H1 (cell line): ENCODE results near the gene PDE4D. TPM values are rescaled to one million over a fixed set of nuclear protein-coding genes. Genes with fewer than 3 reads are reported as not detected.

Experiments used
- CTCF ChIA-PET: fragments of 300-600 bp; sonication (Branson Sonifier 250); formaldehyde crosslinking; loops from one replicate; lab custom pipeline; 2021; ENCODE audit not compliant: partially characterized antibody; lab: Charles Lee
- POLR2A ChIA-PET: fragments of 300-600 bp; sonication (Branson Sonifier 250); formaldehyde crosslinking; loops from one replicate; lab custom pipeline; 2021; ENCODE audit warnings: inconsistent platforms; ENCODE audit not compliant: partially characterized antibody; lab: Charles Lee
- DNase-seq, 2 experiments: peaks; one replicate each; pipeline versions ENCODE4 v3.0.0 to v3.0.0-alpha.2; 2010 to 2022; ENCODE audit warnings: low spot score in 2 of 2, low read depth in 1 of 2, mixed read lengths in 1 of 2
- FAIRE-seq: peaks from 2 replicates; lab custom pipeline; 2011; peaks lifted over from hg19 to GRCh38; lab: Jason Lieb, UNC
- H2AFZ ChIP-seq: 2 replicates; pipeline ENCODE4 v1.8.1; 2012; ENCODE audit warnings: low read length, inconsistent platforms
- H2AK5ac ChIP-seq: 2 replicates; pipeline ENCODE4 v1.6.1; 2013; ENCODE audit warnings: low read depth, low read length
- H2BK120ac ChIP-seq: replicated peaks from 2 replicates; pipeline ENCODE3; 2013; ENCODE audit warnings: low read depth, low read length, inconsistent platforms
- H2BK12ac ChIP-seq: 2 replicates; pipeline ENCODE4 v1.6.1; 2013; ENCODE audit warnings: low read depth, low read length
- H2BK15ac ChIP-seq: 2 replicates; pipeline ENCODE4 v1.6.1; 2013; ENCODE audit warnings: low read length
- H2BK20ac ChIP-seq: 2 replicates; pipeline ENCODE4 v1.6.1; 2013; ENCODE audit warnings: low read length
- H2BK5ac ChIP-seq: 2 replicates; pipeline ENCODE4 v1.6.1; 2013; ENCODE audit warnings: low read depth, low read length
- H3K14ac ChIP-seq: 2 replicates; pipeline ENCODE4 v1.6.1; 2013; ENCODE audit warnings: inconsistent platforms; ENCODE audit not compliant: insufficient read length
- H3K18ac ChIP-seq: 2 replicates; pipeline ENCODE4 v1.6.1; 2013; ENCODE audit warnings: low read length; ENCODE audit errors: extremely low read depth
- H3K23ac ChIP-seq: 2 replicates; pipeline ENCODE4 v1.6.1; 2013; ENCODE audit warnings: inconsistent platforms; ENCODE audit not compliant: insufficient read length
- H3K23me2 ChIP-seq: 2 replicates; pipeline ENCODE4 v1.6.1; 2013; ENCODE audit warnings: low read depth, low read length
- H3K27ac ChIP-seq: 2 replicates; pipeline ENCODE4 v1.6.1; 2011; ENCODE audit warnings: low read depth, low read length, inconsistent platforms
- H3K27me3 ChIP-seq, 4 experiments: replicated peaks in 1 of 4; 1 replicate in 1 of 4; 2 replicates in 3 of 4; pipeline versions ENCODE4 v1.6.1 to v1.8.1; 2011 to 2013; ENCODE audit warnings: low read length in 3 of 4, mild to moderate bottlenecking in 3 of 4, inconsistent platforms in 2 of 4, mixed read lengths in 2 of 4, moderate library complexity in 1 of 4; ENCODE audit not compliant: control insufficient read depth in 3 of 4, insufficient read depth in 3 of 4; ENCODE audit errors: extremely low read depth in 1 of 4
- H3K36me3 ChIP-seq, 4 experiments: 2 replicates each; pipeline versions ENCODE4 v1.6.1 to v1.8.1; 2011 to 2013; ENCODE audit warnings: mild to moderate bottlenecking in 4 of 4, low read length in 3 of 4, moderate library complexity in 2 of 4, control low read depth in 1 of 4, inconsistent platforms in 1 of 4; ENCODE audit not compliant: insufficient read depth in 4 of 4, control insufficient read depth in 2 of 4
- H3K4ac ChIP-seq: replicated peaks from 2 replicates; pipeline ENCODE3; 2013; ENCODE audit warnings: low read length, low read depth, mixed read lengths, inconsistent platforms; ENCODE audit not compliant: insufficient read length
- H3K4me1 ChIP-seq, 4 experiments: replicated peaks in 1 of 4; 1 replicate in 1 of 4; 2 replicates in 3 of 4; pipeline versions ENCODE4 v1.6.1 to v1.8.1; 2011 to 2013; ENCODE audit warnings: low read length in 3 of 4, inconsistent platforms in 2 of 4, mixed read lengths in 1 of 4; ENCODE audit not compliant: insufficient read depth in 4 of 4, control insufficient read depth in 3 of 4
- H3K4me2 ChIP-seq, 2 experiments: 2 replicates each; pipeline versions ENCODE4 v1.6.1 to v1.8.1; 2011 to 2013; ENCODE audit warnings: low read depth in 2 of 2, low read length in 2 of 2, control low read depth in 1 of 2, inconsistent platforms in 1 of 2, mild to moderate bottlenecking in 1 of 2; ENCODE audit not compliant: insufficient read depth in 1 of 2
- H3K4me3 ChIP-seq, 4 experiments: fragments of 200-600, 300-600 bp in 1 of 4; sonication (generic), shearing (Covaris generic), sonication (Bioruptor Twin) in 1 of 4; 2 replicates each; pipeline versions ENCODE4 v1.5.1 to v1.8.1; 2011 to 2016; ENCODE audit warnings: low read length in 4 of 4, low read depth in 3 of 4, control low read depth in 2 of 4, inconsistent platforms in 2 of 4, mild to moderate bottlenecking in 2 of 4, mixed read lengths in 1 of 4, moderate library complexity in 1 of 4; ENCODE audit not compliant: insufficient read depth in 2 of 4; ENCODE audit errors: extremely low read depth in 1 of 4
- H3K56ac ChIP-seq: replicated peaks from 2 replicates; pipeline ENCODE3; 2013; ENCODE audit warnings: low read depth, mild to moderate bottlenecking, mixed read lengths, low read length, inconsistent platforms; ENCODE audit not compliant: insufficient read length
- H3K79me1 ChIP-seq: 2 replicates; pipeline ENCODE4 v1.6.1; 2013; ENCODE audit warnings: low read depth, low read length, control low read depth
- H3K79me2 ChIP-seq, 2 experiments: 2 replicates each; pipeline versions ENCODE4 v1.6.1 to v1.8.1; 2012 to 2013; ENCODE audit warnings: low read length in 2 of 2, mild to moderate bottlenecking in 2 of 2, inconsistent platforms in 1 of 2; ENCODE audit not compliant: insufficient read depth in 2 of 2, control insufficient read depth in 1 of 2
- H3K9ac ChIP-seq, 4 experiments: replicated peaks in 1 of 4; 1 replicate in 1 of 4; 2 replicates in 3 of 4; pipeline versions ENCODE4 v1.6.1 to v1.8.1; 2011 to 2013; ENCODE audit warnings: low read depth in 3 of 4, low read length in 3 of 4, control low read depth in 2 of 4, mild to moderate bottlenecking in 2 of 4, moderate library complexity in 2 of 4, inconsistent platforms in 1 of 4; ENCODE audit errors: extremely low read depth in 1 of 4
- H3K9me3 ChIP-seq, 2 experiments: 2 replicates each; pipeline versions ENCODE4 v1.6.1 to v1.8.1; 2012 to 2013; ENCODE audit warnings: mild to moderate bottlenecking in 2 of 2, moderate library complexity in 2 of 2, control low read depth in 1 of 2, inconsistent platforms in 1 of 2, low read depth in 1 of 2, low read length in 1 of 2, mixed read lengths in 1 of 2; ENCODE audit not compliant: insufficient read depth in 2 of 2
- H4K20me1 ChIP-seq, 2 experiments: replicated peaks in 1 of 2; 2 replicates each; pipeline versions ENCODE3 to v1.8.1; 2011 to 2013; ENCODE audit warnings: inconsistent platforms in 2 of 2, low read length in 2 of 2, mild to moderate bottlenecking in 1 of 2; ENCODE audit not compliant: insufficient read depth in 2 of 2, control insufficient read depth in 1 of 2
- H4K5ac ChIP-seq: 2 replicates; pipeline ENCODE4 v1.6.1; 2013; ENCODE audit warnings: low read length, low read depth, mixed read lengths, inconsistent platforms; ENCODE audit not compliant: insufficient read length
- H4K8ac ChIP-seq: 2 replicates; pipeline ENCODE4 v1.8.0; 2013; ENCODE audit warnings: mild to moderate bottlenecking, moderate library complexity, low read length, inconsistent platforms; ENCODE audit not compliant: insufficient read depth; ENCODE audit errors: extremely low read depth
- H4K91ac ChIP-seq: replicated peaks from 2 replicates; pipeline ENCODE3; 2013; ENCODE audit warnings: low read length, mixed read lengths, inconsistent platforms; ENCODE audit not compliant: insufficient read length
- BCL11A ChIP-seq, 2 experiments: IDR thresholded peaks; one replicate each; pipeline ENCODE4 v1.6.1; 2011; ENCODE audit warnings: low read depth in 2 of 2, low read length in 2 of 2, mild to moderate bottlenecking in 2 of 2
- CEBPB ChIP-seq: IDR thresholded peaks from 2 replicates; pipeline ENCODE4 v1.6.1; 2012; ENCODE audit warnings: low read depth, low read length
- E2F6 ChIP-seq: IDR thresholded peaks from 2 replicates; pipeline ENCODE4 v1.6.1; 2012; ENCODE audit warnings: inconsistent platforms
- EP300 ChIP-seq, 2 experiments: IDR thresholded peaks; 1 replicate in 1 of 2; 2 replicates in 1 of 2; pipeline ENCODE4 v1.6.1; 2011 to 2012; ENCODE audit warnings: low read depth in 2 of 2, low read length in 2 of 2, mild to moderate bottlenecking in 2 of 2, borderline replicate concordance in 1 of 2, inconsistent platforms in 1 of 2, moderate library complexity in 1 of 2
- GABPA ChIP-seq: IDR thresholded peaks from 2 replicates; pipeline ENCODE4 v1.6.1; 2011; ENCODE audit warnings: mild to moderate bottlenecking, low read length, moderate library complexity, borderline replicate concordance; ENCODE audit not compliant: insufficient read depth
- JUND ChIP-seq: IDR thresholded peaks from 2 replicates; pipeline ENCODE4 v1.6.1; 2011; ENCODE audit warnings: mild to moderate bottlenecking, improper control_type of control experiment, low read length
- MAX ChIP-seq: IDR thresholded peaks from 2 replicates; pipeline ENCODE4 v1.6.1; 2012; ENCODE audit warnings: inconsistent platforms
- NANOG ChIP-seq: IDR thresholded peaks from 2 replicates; pipeline ENCODE4 v1.6.1; 2011; ENCODE audit warnings: low read length, low read depth, mild to moderate bottlenecking, inconsistent platforms; ENCODE audit not compliant: insufficient read depth, poor library complexity, severe bottlenecking
- POLR2AphosphoS5 ChIP-seq: IDR thresholded peaks from 2 replicates; pipeline ENCODE4 v1.6.1; 2011; ENCODE audit warnings: low read depth, low read length
- TAF7 ChIP-seq: optimal IDR thresholded peaks from 2 replicates; pipeline ENCODE3; 2011; ENCODE audit warnings: low read depth, mild to moderate bottlenecking, inconsistent platforms, low read length, moderate library complexity, borderline replicate concordance
- YY1 ChIP-seq: IDR thresholded peaks from 2 replicates; pipeline ENCODE4 v1.6.1; 2011; ENCODE audit warnings: low read depth, mild to moderate bottlenecking, low read length
- WGBS, 2 experiments: shearing (Covaris generic) in 1 of 2; methylation state at CpG; one replicate each; pipeline versions ENCODE4 v1.1.6 to v1.1.7; 2013 to 2015; ENCODE audit warnings: low lambda C conversion rate in 2 of 2, mixed read lengths in 2 of 2, inconsistent platforms in 1 of 2, low coverage in 1 of 2, missing lambda C conversion rate in 1 of 2; ENCODE audit not compliant: insufficient replicate concordance in 2 of 2, insufficient coverage in 1 of 2, insufficient read length in 1 of 2; ENCODE audit errors: extremely low coverage in 1 of 2, missing lambda C conversion rate in 1 of 2; 5-methylcytosine and 5-hydroxymethylcytosine counted together
- polyA plus RNA-seq, 7 experiments: library from polyadenylated mRNA; depleted of rRNA in 3 of 7; stranded (reverse) in 5 of 7; unstranded in 2 of 7; fragments of >200 nt in 5 of 7; fragments of 200-250 nt in 2 of 7; gene quantifications; 1 replicate in 5 of 7; 2 replicates in 1 of 7; 4 replicates in 1 of 7; pipeline versions ENCODE4 v1.2.1 to v1.2.3, GENCODE V29; 2011 to 2013; ENCODE audit warnings: missing spikeins in 2 of 7, mixed read lengths in 2 of 7
- total RNA-seq: library from RNA; stranded (reverse); fragmentation: NEBNext Ultra II Directional; extraction: Animal tissue kit (Norgen Biotek cat#: 25700); gene quantifications from 2 replicates; pipeline ENCODE4 v1.2.1, GENCODE V29; 2021

The PDE4D gene
- total and polyA plus RNA-seq, 2 of the 8 experiments (the other 6 are each of a cell fraction or from before 2014, with no cell fraction given): 2.3 to 3.7 TPM

- no peak for TF ChIP-seq POLR2AphosphoS5
- no peak for TF ChIP-seq BCL11A (IDR thresholded peaks at IDR 0.05; ENCODE audit: low read depth in 2 of 2, low read length in 2 of 2)
- TF ChIP-seq CEBPB: no peak
- no peak for TF ChIP-seq MAX
- no peak for TF ChIP-seq TAF7
- no peak for TF ChIP-seq EP300 (IDR thresholded peaks at IDR 0.05; ENCODE audit: borderline replicate concordance in 1 of 2, low read depth in 2 of 2, low read length in 2 of 2)
- no peak for TF ChIP-seq GABPA
- no peak for TF ChIP-seq E2F6
- TF ChIP-seq NANOG: no peak
- no peak for TF ChIP-seq JUND
- TF ChIP-seq YY1: no peak
- H2BK12ac ChIP-seq: no peak overlapping the region
- 100% methylated on average over 1 of the region's 1 CpG; no CpG with 5 or more reads in 1 of the 2 experiments for WGBS, 2 experiments
Observed at GRCh38 chr5:59407967-59408366, 485.6 kb downstream of the PDE4D start.

More at GRCh38 chr5:59407967-59408366, 485.6 kb downstream of the PDE4D start:
- no peak for FAIRE-seq
- no peaks in the 10 kb centered on the region for H3K79me2 ChIP-seq
- no peaks in the 10 kb centered on the region for H3K4me1 ChIP-seq
- no peaks in the 10 kb centered on the region for H3K79me1 ChIP-seq
- no peak overlapping the region for H4K5ac ChIP-seq
- H3K23ac ChIP-seq: no peak overlapping the region
- POLR2A ChIA-PET: no interaction called here
- no peak overlapping the region for H2BK5ac ChIP-seq
- no peak overlapping the region for H3K4me3 ChIP-seq
- no peaks in the 10 kb centered on the region for H3K36me3 ChIP-seq
- H3K9me3 ChIP-seq: peaks cover 21 to 23% of the 10 kb centered on the region in 2 experiments
- no peak overlapping the region for H2BK120ac ChIP-seq
- CTCF ChIA-PET: no interaction called here
- H2AK5ac ChIP-seq: no peak overlapping the region
- H3K23me2 ChIP-seq: no peaks in the 10 kb centered on the region
- no peaks in the 10 kb centered on the region for H3K27me3 ChIP-seq
- no peak overlapping the region for H3K9ac ChIP-seq
- H4K20me1 ChIP-seq: no peaks in the 10 kb centered on the region
- no peak overlapping the region for H3K4me2 ChIP-seq
- DNase-seq: no peak
- H2BK15ac ChIP-seq: no peak overlapping the region
- H3K14ac ChIP-seq: no peak overlapping the region
- H3K4ac ChIP-seq: no peak overlapping the region
- H2AFZ ChIP-seq: no peak overlapping the region
- no peak overlapping the region for H4K8ac ChIP-seq
- no peak overlapping the region for H3K27ac ChIP-seq
- no peak overlapping the region for H3K56ac ChIP-seq
- no peak overlapping the region for H2BK20ac ChIP-seq
- H3K18ac ChIP-seq: no peak overlapping the region
- H4K91ac ChIP-seq: no peak overlapping the region
